Loucy (cell line): Measurements from ENCODE around the gene SPTSSB.

Source experiments
- EZH2phosphoT487 ChIP-seq: fragments of 200-600 bp; IDR thresholded peaks from 2 replicates; pipeline ENCODE4 v1.6.1; 2018; ENCODE audit warnings: antibody characterized with exemption, mild to moderate bottlenecking, moderate library complexity, borderline replicate concordance
- TF ChIP-seq, protein P1 (sequence below): fragments of 200-600 bp; sonication (generic); conservative IDR thresholded peaks from 2 replicates; pipeline ENCODE4 v1.5.1; 2014; ENCODE audit warnings: mild to moderate bottlenecking, antibody characterized with exemption, low read length

DNA sequence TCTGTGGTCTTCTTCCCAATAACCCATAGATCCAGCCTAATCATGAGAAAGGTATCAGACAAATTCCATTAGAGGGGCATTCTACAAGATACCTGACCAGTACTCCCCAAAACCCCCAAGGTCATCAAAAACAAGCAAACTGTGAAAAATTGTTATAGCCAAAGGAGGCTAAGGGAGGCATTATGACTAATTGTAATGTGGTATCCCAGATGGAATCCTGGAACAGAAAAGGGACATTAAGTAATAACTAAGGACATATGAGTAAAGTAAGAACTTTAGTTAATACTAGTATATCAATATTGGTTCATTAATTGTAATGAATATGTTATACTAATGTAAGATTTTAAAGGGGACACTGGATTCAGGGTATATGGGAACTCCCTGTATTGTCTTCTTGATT, 20.4 kb downstream of the SPTSSB start:
- TF ChIP-seq, protein P1, sequence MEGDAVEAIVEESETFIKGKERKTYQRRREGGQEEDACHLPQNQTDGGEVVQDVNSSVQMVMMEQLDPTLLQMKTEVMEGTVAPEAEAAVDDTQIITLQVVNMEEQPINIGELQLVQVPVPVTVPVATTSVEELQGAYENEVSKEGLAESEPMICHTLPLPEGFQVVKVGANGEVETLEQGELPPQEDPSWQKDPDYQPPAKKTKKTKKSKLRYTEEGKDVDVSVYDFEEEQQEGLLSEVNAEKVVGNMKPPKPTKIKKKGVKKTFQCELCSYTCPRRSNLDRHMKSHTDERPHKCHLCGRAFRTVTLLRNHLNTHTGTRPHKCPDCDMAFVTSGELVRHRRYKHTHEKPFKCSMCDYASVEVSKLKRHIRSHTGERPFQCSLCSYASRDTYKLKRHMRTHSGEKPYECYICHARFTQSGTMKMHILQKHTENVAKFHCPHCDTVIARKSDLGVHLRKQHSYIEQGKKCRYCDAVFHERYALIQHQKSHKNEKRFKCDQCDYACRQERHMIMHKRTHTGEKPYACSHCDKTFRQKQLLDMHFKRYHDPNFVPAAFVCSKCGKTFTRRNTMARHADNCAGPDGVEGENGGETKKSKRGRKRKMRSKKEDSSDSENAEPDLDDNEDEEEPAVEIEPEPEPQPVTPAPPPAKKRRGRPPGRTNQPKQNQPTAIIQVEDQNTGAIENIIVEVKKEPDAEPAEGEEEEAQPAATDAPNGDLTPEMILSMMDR: no peak
- no peak for TF ChIP-seq EZH2phosphoT487
